Keratinocyte (primary cell): ENCODE results near the gene RGS2. TPM values are rescaled to one million over a fixed set of nuclear protein-coding genes. Genes with fewer than 3 reads are reported as not detected.

Source experiments
- DNase-seq: peaks from one replicate; pipeline ENCODE4 v3.0.0-alpha.2; 2011; ENCODE audit warnings: low read depth, missing footprints, low spot score
- FAIRE-seq: peaks from 2 replicates; lab custom pipeline; 2011; peaks lifted over from hg19 to GRCh38; lab: Jason Lieb, UNC
- H2AFZ ChIP-seq: 2 replicates; pipeline ENCODE4 v1.6.0; 2012; ENCODE audit warnings: low read length, control low read depth, inconsistent platforms; ENCODE audit not compliant: control insufficient read depth
- H3K27ac ChIP-seq: 2 replicates; pipeline ENCODE4 v1.5.1; 2011; ENCODE audit warnings: low read length; ENCODE audit not compliant: control insufficient read depth, insufficient read depth
- H3K27me3 ChIP-seq: 3 replicates; pipeline ENCODE4 v1.6.0; 2011; ENCODE audit warnings: low read length; ENCODE audit not compliant: control insufficient read depth, insufficient read depth; ENCODE audit errors: extremely low read depth
- H3K36me3 ChIP-seq, 2 experiments: 2 replicates in 1 of 2; 3 replicates in 1 of 2; pipeline ENCODE4 v1.5.1; 2011; ENCODE audit warnings: low read length in 2 of 2, mild to moderate bottlenecking in 1 of 2; ENCODE audit not compliant: control insufficient read depth in 2 of 2, insufficient read depth in 2 of 2; ENCODE audit errors: extremely low read depth in 1 of 2
- H3K4me1 ChIP-seq: 3 replicates; pipeline ENCODE4 v1.5.1; 2011; ENCODE audit warnings: low read length; ENCODE audit not compliant: control insufficient read depth, insufficient read depth; ENCODE audit errors: extremely low read depth
- H3K4me2 ChIP-seq: 3 replicates; pipeline ENCODE4 v1.6.0; 2011; ENCODE audit warnings: low read depth, low read length; ENCODE audit not compliant: control insufficient read depth, insufficient read depth; ENCODE audit errors: extremely low read depth
- H3K4me3 ChIP-seq, 3 experiments: fragments of 200-600 bp in 1 of 3; sonication (generic) in 1 of 3; 2 replicates in 2 of 3; 3 replicates in 1 of 3; pipeline ENCODE4 v1.5.1; 2011 to 2016; ENCODE audit warnings: low read length in 3 of 3, mild to moderate bottlenecking in 3 of 3, control low read depth in 2 of 3, inconsistent platforms in 1 of 3, low read depth in 1 of 3, mixed read lengths in 1 of 3, mixed run types in 1 of 3, moderate library complexity in 1 of 3; ENCODE audit not compliant: control insufficient read depth in 2 of 3, insufficient read depth in 2 of 3; ENCODE audit errors: extremely low read depth in 1 of 3
- H3K79me2 ChIP-seq: 2 replicates; pipeline ENCODE4 v1.6.0; 2012; ENCODE audit warnings: low read length; ENCODE audit not compliant: control insufficient read depth, insufficient read depth
- H3K9ac ChIP-seq: 3 replicates; pipeline ENCODE4 v1.6.0; 2011; ENCODE audit warnings: low read length; ENCODE audit not compliant: control insufficient read depth, insufficient read depth; ENCODE audit errors: extremely low read depth
- H3K9me1 ChIP-seq: 3 replicates; pipeline ENCODE4 v1.6.0; 2011; ENCODE audit warnings: low read length; ENCODE audit not compliant: control insufficient read depth, insufficient read depth; ENCODE audit errors: extremely low read depth
- H3K9me3 ChIP-seq: 2 replicates; pipeline ENCODE4 v1.5.1; 2012; ENCODE audit warnings: low read depth, low read length; ENCODE audit not compliant: control insufficient read depth
- H4K20me1 ChIP-seq: 3 replicates; pipeline ENCODE4 v1.6.0; 2011; ENCODE audit warnings: low read length; ENCODE audit not compliant: control insufficient read depth, insufficient read depth; ENCODE audit errors: extremely low read depth
- EZH2 ChIP-seq: IDR thresholded peaks from one replicate; pipeline ENCODE4 v1.6.1; 2012; ENCODE audit warnings: inconsistent platforms, mild to moderate bottlenecking, low read length, moderate library complexity
- dilution Hi-C: fragments of 300-500 bp; cut with MboI; formaldehyde crosslinking; loops from one replicate; pipeline ENCODE4 v1.7.0; 2020; ENCODE audit warnings: low sequenced_read_pairs; ENCODE audit not compliant: extremely low pct_ligation_motif_present
- polyA plus RNA-seq, 5 experiments: library from polyadenylated mRNA; depleted of rRNA in 3 of 5; stranded (reverse) in 3 of 5; stranded (forward) in 1 of 5; unstranded in 1 of 5; fragments of >200 nt; gene quantifications; 1 replicate in 1 of 5; 2 replicates in 3 of 5; 3 replicates in 1 of 5; pipeline versions ENCODE4 v1.2.1 to v1.2.3, GENCODE V29; 2011 to 2012; ENCODE audit warnings: missing spikeins in 2 of 5, low read depth in 1 of 5, low replicate concordance in 1 of 5
- TF ChIP-seq, protein P1 (sequence below), 3 experiments: IDR thresholded peaks in 1 of 3; conservative IDR thresholded peaks in 1 of 3; optimal IDR thresholded peaks in 1 of 3; 2 replicates in 2 of 3; 3 replicates in 1 of 3; pipeline versions ENCODE3 to v1.5.1; 2011; ENCODE audit warnings: low read length in 3 of 3, mild to moderate bottlenecking in 3 of 3, moderate library complexity in 2 of 3, control low read depth in 1 of 3, inconsistent platforms in 1 of 3; ENCODE audit not compliant: insufficient read depth in 2 of 3; ENCODE audit errors: extremely low read depth in 1 of 3

The RGS2 gene
- polyA plus RNA-seq, 1 donor (not counting 4 experiments of a cell fraction or from before 2014, with no cell fraction given), result 128 TPM

DNA sequence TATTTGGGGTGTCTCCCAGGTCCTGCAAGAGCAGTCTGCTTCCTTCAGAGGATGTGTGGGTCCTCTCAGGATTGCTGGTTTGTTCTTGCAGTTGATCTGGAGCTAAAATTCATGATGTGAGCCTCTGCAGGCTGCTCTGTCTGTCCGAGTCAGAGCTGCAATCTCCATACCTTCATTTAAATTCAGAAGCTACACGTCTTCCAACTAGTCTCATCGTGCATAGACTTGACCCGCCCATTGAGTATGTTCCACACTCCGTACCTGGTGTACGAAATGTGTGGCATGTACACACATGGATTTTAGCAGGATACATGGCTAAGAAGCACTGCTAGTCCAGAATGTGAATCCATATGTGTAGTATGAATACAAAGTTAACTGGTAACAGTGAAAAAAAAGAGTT lies 25.0 kb upstream of the RGS2 start:
- Histone ChIP-seq H3K4me1 (peaks cover 10% of the 10 kb centered on the region), H3K4me2 (peak overlapping the region; percentile 85), H3K79me2 (no peaks in the 10 kb centered on the region), H3K4me3 (peak overlapping the region in 1 of 3 experiments; percentile 11), H3K36me3 (no peaks in the 10 kb centered on the region), H3K27ac (no peak overlapping the region), H3K9me1 (no peaks in the 10 kb centered on the region), H3K9ac (no peak overlapping the region), H2AFZ (peak overlapping the region; percentile 93), H3K9me3 (no peaks in the 10 kb centered on the region), H3K27me3 (no peaks in the 10 kb centered on the region), H4K20me1 (no peaks in the 10 kb centered on the region)
- TF ChIP-seq, protein P1, sequence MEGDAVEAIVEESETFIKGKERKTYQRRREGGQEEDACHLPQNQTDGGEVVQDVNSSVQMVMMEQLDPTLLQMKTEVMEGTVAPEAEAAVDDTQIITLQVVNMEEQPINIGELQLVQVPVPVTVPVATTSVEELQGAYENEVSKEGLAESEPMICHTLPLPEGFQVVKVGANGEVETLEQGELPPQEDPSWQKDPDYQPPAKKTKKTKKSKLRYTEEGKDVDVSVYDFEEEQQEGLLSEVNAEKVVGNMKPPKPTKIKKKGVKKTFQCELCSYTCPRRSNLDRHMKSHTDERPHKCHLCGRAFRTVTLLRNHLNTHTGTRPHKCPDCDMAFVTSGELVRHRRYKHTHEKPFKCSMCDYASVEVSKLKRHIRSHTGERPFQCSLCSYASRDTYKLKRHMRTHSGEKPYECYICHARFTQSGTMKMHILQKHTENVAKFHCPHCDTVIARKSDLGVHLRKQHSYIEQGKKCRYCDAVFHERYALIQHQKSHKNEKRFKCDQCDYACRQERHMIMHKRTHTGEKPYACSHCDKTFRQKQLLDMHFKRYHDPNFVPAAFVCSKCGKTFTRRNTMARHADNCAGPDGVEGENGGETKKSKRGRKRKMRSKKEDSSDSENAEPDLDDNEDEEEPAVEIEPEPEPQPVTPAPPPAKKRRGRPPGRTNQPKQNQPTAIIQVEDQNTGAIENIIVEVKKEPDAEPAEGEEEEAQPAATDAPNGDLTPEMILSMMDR (optimal IDR thresholded peaks at IDR 0.05 in 1 of 3, IDR thresholded peaks at IDR 0.05 in 1 of 3, conservative IDR thresholded peaks at IDR 0.05 in 1 of 3; ENCODE audit: extremely low read depth in 1 of 3, insufficient read depth in 2 of 3, low read length in 3 of 3), result no peak
- TF ChIP-seq EZH2, result no peak
- DNase-seq (no peak), FAIRE-seq (peak; percentile 89)
- dilution Hi-C loops, result no loop called here

DNA sequence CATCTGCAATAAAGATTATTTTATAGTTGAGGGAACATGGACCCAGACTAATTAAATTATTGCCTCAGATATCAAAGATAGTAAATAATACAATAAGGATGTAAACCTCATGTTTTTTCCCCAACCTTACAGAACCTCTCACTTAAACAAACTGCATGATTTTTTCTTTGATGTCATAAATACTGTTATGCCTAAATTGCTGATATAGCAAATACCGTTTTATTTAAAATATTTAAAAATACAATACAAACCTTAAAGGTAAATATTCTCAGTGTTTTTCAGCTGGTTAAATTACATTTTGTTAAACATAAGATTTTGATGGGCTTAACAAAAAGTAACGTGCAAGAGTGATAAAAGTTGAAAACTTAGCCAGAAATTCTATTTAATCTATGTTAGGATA lies 24.4 kb upstream of the RGS2 start:
- H3K79me2 ChIP-seq, result no peaks in the 10 kb centered on the region
- H3K9ac ChIP-seq, result no peak overlapping the region
- dilution Hi-C loops, result no loop called here

More for the DNA sequence above, 24.4 kb upstream of the RGS2 start:
- H4K20me1 ChIP-seq, result no peaks in the 10 kb centered on the region
- H3K9me1 ChIP-seq, result no peaks in the 10 kb centered on the region
- H3K4me1 ChIP-seq, result peaks cover 10% of the 10 kb centered on the region
- no peaks in the 10 kb centered on the region for H3K27me3 ChIP-seq
- H2AFZ ChIP-seq, result no peak overlapping the region
- no peak for DNase-seq
- no peak overlapping the region for H3K4me3 ChIP-seq
- FAIRE-seq, result no peak
- no peaks in the 10 kb centered on the region for H3K36me3 ChIP-seq
- H3K4me2 ChIP-seq, result no peak overlapping the region
- no peak overlapping the region for H3K27ac ChIP-seq
- TF ChIP-seq, protein P1 (optimal IDR thresholded peaks at IDR 0.05 in 1 of 3, IDR thresholded peaks at IDR 0.05 in 1 of 3, conservative IDR thresholded peaks at IDR 0.05 in 1 of 3; ENCODE audit: extremely low read depth in 1 of 3, insufficient read depth in 2 of 3, low read length in 3 of 3), result no peak
- no peak for TF ChIP-seq EZH2
- no peaks in the 10 kb centered on the region for H3K9me3 ChIP-seq
